ENCODE results near the gene NMNAT3. TPM values are rescaled to one million over a fixed set of nuclear protein-coding genes. Genes with fewer than 3 reads are reported as not detected.

NMNAT3 gene
- total and polyA plus RNA-seq, 2 experiments from 2014 or later = 8.3 to 9.2 TPM

- Histone ChIP-seq H3K4me2 (no peak overlapping the region), H2AFZ (no peak overlapping the region), H4K20me1 (replicated peaks; ENCODE audit: insufficient read depth) (no peaks in the 10 kb centered on the region), H3K36me3 (ENCODE audit: insufficient read depth) (no peaks in the 10 kb centered on the region), H3K4me3 (no peak overlapping the region), H3F3A (replicated peaks; ENCODE audit: low read depth) (no peaks in the 10 kb centered on the region), H3K27ac (ENCODE audit: low read depth) (no peak overlapping the region), H3K4me1 (ENCODE audit: insufficient read depth) (peaks cover 9% of the 10 kb centered on the region), H3K79me2 (replicated peaks; ENCODE audit: insufficient read depth) (no peaks in the 10 kb centered on the region), H3K9me2 (ENCODE audit: insufficient read depth) (peaks cover 19% of the 10 kb centered on the region), H3K27me3 (ENCODE audit: insufficient read depth) (no peaks in the 10 kb centered on the region)
- no peak overlapping the region for H3K27ac Mint-ChIP-seq
- ATAC-seq = no peak
- H3K9me3 Mint-ChIP-seq = no peaks in the 10 kb centered on the region; the same call in 1 of the 3 replicates
- H3K27me3 Mint-ChIP-seq (ENCODE audit: insufficient read depth, low read depth, poor library complexity) = peaks cover 16% of the 10 kb centered on the region
- TF ChIP-seq ZNF331 (CRISPR knock-in tag; IDR thresholded peaks at IDR 0.05; ENCODE audit: low read depth) (no peak), ZNF462 (CRISPR knock-in tag; IDR thresholded peaks at IDR 0.05) (no peak), EZH2phosphoT487 (IDR thresholded peaks at IDR 0.05; ENCODE audit: unreplicated experiment) (no peak), STAT1 (IDR thresholded peaks at IDR 0.05; ENCODE audit: unreplicated experiment) (no peak), ETS1 (IDR thresholded peaks at IDR 0.05) (no peak), POLR2AphosphoS5 (IDR thresholded peaks at IDR 0.05; ENCODE audit: low read depth) (no peak)
- TF ChIP-seq, protein P1, sequence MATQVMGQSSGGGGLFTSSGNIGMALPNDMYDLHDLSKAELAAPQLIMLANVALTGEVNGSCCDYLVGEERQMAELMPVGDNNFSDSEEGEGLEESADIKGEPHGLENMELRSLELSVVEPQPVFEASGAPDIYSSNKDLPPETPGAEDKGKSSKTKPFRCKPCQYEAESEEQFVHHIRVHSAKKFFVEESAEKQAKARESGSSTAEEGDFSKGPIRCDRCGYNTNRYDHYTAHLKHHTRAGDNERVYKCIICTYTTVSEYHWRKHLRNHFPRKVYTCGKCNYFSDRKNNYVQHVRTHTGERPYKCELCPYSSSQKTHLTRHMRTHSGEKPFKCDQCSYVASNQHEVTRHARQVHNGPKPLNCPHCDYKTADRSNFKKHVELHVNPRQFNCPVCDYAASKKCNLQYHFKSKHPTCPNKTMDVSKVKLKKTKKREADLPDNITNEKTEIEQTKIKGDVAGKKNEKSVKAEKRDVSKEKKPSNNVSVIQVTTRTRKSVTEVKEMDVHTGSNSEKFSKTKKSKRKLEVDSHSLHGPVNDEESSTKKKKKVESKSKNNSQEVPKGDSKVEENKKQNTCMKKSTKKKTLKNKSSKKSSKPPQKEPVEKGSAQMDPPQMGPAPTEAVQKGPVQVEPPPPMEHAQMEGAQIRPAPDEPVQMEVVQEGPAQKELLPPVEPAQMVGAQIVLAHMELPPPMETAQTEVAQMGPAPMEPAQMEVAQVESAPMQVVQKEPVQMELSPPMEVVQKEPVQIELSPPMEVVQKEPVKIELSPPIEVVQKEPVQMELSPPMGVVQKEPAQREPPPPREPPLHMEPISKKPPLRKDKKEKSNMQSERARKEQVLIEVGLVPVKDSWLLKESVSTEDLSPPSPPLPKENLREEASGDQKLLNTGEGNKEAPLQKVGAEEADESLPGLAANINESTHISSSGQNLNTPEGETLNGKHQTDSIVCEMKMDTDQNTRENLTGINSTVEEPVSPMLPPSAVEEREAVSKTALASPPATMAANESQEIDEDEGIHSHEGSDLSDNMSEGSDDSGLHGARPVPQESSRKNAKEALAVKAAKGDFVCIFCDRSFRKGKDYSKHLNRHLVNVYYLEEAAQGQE (IDR thresholded peaks at IDR 0.05; ENCODE audit: unreplicated experiment) = no peak
- H3K4me3 Mint-ChIP-seq = no peak overlapping the region
- peaks cover 11% of the 10 kb centered on the region for H3K4me1 Mint-ChIP-seq
- H3K36me3 Mint-ChIP-seq (ENCODE audit: low read depth) = peaks cover 3% of the 10 kb centered on the region; the same call in 1 of the 3 replicates
- no peak for DNase-seq (ENCODE audit: low spot score)
Observed at GRCh38 chr3:139547666-139548065, 130.1 kb downstream of the NMNAT3 start.

All from GM23338 (cell line).